Neural cell (in vitro differentiated cells): ENCODE measurements around the gene FGF11. TPM values are rescaled to one million over a fixed set of nuclear protein-coding genes. Genes with fewer than 3 reads are reported as not detected.

ENCODE experiments used
- H2AFZ ChIP-seq: fragments of 200-600, 300-800 bp; sonication (generic), shearing (Covaris generic); 2 replicates; pipeline ENCODE4 v1.6.0; 2014; ENCODE audit warnings: low read depth, mild to moderate bottlenecking, antibody characterized with exemption, low read length, moderate library complexity
- H3F3A ChIP-seq: fragments of 200-600 bp; shearing (Covaris generic); 2 replicates; pipeline ENCODE4 v1.6.1; 2016; ENCODE audit warnings: mild to moderate bottlenecking, moderate library complexity, mixed read lengths, antibody characterized with exemption, low read length; ENCODE audit not compliant: insufficient read depth, poor library complexity, severe bottlenecking
- H3K27ac ChIP-seq: fragments of 200-600, 300-800 bp; sonication (generic), shearing (Covaris generic); 2 replicates; pipeline ENCODE4 v1.5.1; 2014; ENCODE audit warnings: mild to moderate bottlenecking, low read length, moderate library complexity
- H3K27me3 ChIP-seq: fragments of 300-800, 200-600 bp; sonication (generic), shearing (Covaris generic); 2 replicates; pipeline ENCODE4 v1.6.0; 2014; ENCODE audit warnings: mild to moderate bottlenecking, low read depth, low read length, moderate library complexity; ENCODE audit not compliant: insufficient read depth
- H3K36me3 ChIP-seq: fragments of 300-800, 200-600 bp; sonication (generic), shearing (Covaris generic); 2 replicates; pipeline ENCODE4 v1.5.1; 2014; ENCODE audit warnings: mild to moderate bottlenecking, antibody characterized with exemption, low read length, moderate library complexity; ENCODE audit not compliant: insufficient read depth
- H3K4me2 ChIP-seq: fragments of 300-800, 200-600 bp; sonication (generic), shearing (Covaris generic); 2 replicates; pipeline ENCODE4 v1.6.0; 2014; ENCODE audit warnings: mild to moderate bottlenecking, low read length
- H3K4me3 ChIP-seq: fragments of 300-800, 200-600 bp; sonication (generic), shearing (Covaris generic); 2 replicates; pipeline ENCODE4 v1.5.1; 2014; ENCODE audit warnings: mild to moderate bottlenecking, low read length, moderate library complexity
- H3K79me2 ChIP-seq: fragments of 200-600 bp; shearing (Covaris generic); replicated peaks from 2 replicates; pipeline ENCODE4 v1.6.0; 2014; ENCODE audit warnings: mild to moderate bottlenecking, low read length, moderate library complexity; ENCODE audit not compliant: insufficient read depth
- H3K9ac ChIP-seq: fragments of 300-800, 200-600 bp; sonication (generic), shearing (Covaris generic); 2 replicates; pipeline ENCODE4 v1.6.1; 2016; ENCODE audit warnings: mild to moderate bottlenecking, low read length, mixed read lengths
- H3K9me2 ChIP-seq: fragments of 200-600 bp; shearing (Covaris generic); 2 replicates; pipeline ENCODE4 v1.6.1; 2016; ENCODE audit warnings: mild to moderate bottlenecking, low read length, mixed read lengths; ENCODE audit not compliant: insufficient read depth
- H3K9me3 ChIP-seq: fragments of 200-600, 300-800 bp; sonication (generic), shearing (Covaris generic); 2 replicates; pipeline ENCODE4 v1.6.1; 2016; ENCODE audit warnings: mild to moderate bottlenecking, mixed run types, low read length, moderate library complexity, mixed read lengths
- H4K20me1 ChIP-seq: fragments of 200-600 bp; shearing (Covaris generic); 2 replicates; pipeline ENCODE4 v1.6.1; 2016; ENCODE audit warnings: mild to moderate bottlenecking, mixed run types; ENCODE audit not compliant: insufficient read depth
- CTCF ChIP-seq: fragments of 450-650 bp; IDR thresholded peaks from 2 replicates; pipeline ENCODE4 v1.5.1; 2014; ENCODE audit warnings: antibody characterized with exemption, mild to moderate bottlenecking, moderate library complexity; ENCODE audit not compliant: poor library complexity, severe bottlenecking
- EP300 ChIP-seq: fragments of 450-650 bp; conservative IDR thresholded peaks from 2 replicates; pipeline ENCODE4 v1.6.1; 2014; ENCODE audit warnings: antibody characterized with exemption, mild to moderate bottlenecking, moderate library complexity; ENCODE audit not compliant: poor library complexity, severe bottlenecking
- EZH2 ChIP-seq: fragments of 200-600, 300-800 bp; shearing (Covaris generic), sonication (generic); IDR thresholded peaks from 2 replicates; pipeline ENCODE4 v1.6.1; 2014; ENCODE audit warnings: antibody characterized with exemption, low read length, borderline replicate concordance, mild to moderate bottlenecking; ENCODE audit not compliant: insufficient read depth, poor library complexity, severe bottlenecking
- MXI1 ChIP-seq: fragments of 450-650 bp; conservative IDR thresholded peaks from 2 replicates; pipeline ENCODE4 v1.6.1; 2014; ENCODE audit warnings: antibody characterized with exemption, mild to moderate bottlenecking; ENCODE audit not compliant: poor library complexity, severe bottlenecking
- POLR2AphosphoS5 ChIP-seq: IDR thresholded peaks from 2 replicates; pipeline ENCODE4 v1.6.1; 2012
- RAD21 ChIP-seq: fragments of 450-650 bp; conservative IDR thresholded peaks from 2 replicates; pipeline ENCODE4 v1.6.1; 2014; ENCODE audit warnings: antibody characterized with exemption, mild to moderate bottlenecking, moderate library complexity
- SMC3 ChIP-seq: fragments of 450-650 bp; conservative IDR thresholded peaks from 2 replicates; pipeline ENCODE4 v1.6.1; 2014; ENCODE audit warnings: antibody characterized with exemption, mild to moderate bottlenecking, moderate library complexity; ENCODE audit not compliant: poor library complexity
- TAF1 ChIP-seq: IDR thresholded peaks from 2 replicates; pipeline ENCODE4 v1.6.1; 2012; ENCODE audit warnings: low read depth
- polyA plus RNA-seq: library from polyadenylated mRNA; depleted of rRNA; stranded (reverse); fragments of >200 nt; gene quantifications from 2 replicates; pipeline ENCODE4 v1.2.3, GENCODE V29; 2014
- TF ChIP-seq, protein P1 (sequence below): IDR thresholded peaks from 2 replicates; pipeline ENCODE4 v1.6.1; 2012; ENCODE audit warnings: borderline replicate concordance

FGF11 gene
- polyA plus RNA-seq, 1 donor from 2014 or later, result 16.4 TPM

- Histone ChIP-seq H3K27me3 (peaks cover 43% of the 10 kb centered on the region), H3K36me3 (no peaks in the 10 kb centered on the region), H3F3A (peaks cover 4% of the 10 kb centered on the region), H3K27ac (peak overlapping the region; percentile 99), H3K4me3 (peak overlapping the region; percentile 85), H3K4me2 (peak overlapping the region; percentile 27), H2AFZ (no peak overlapping the region), H3K9me3 (no peaks in the 10 kb centered on the region), H4K20me1 (no peaks in the 10 kb centered on the region), H3K79me2 (no peaks in the 10 kb centered on the region), H3K9ac (peak overlapping the region; percentile 97), H3K9me2 (no peaks in the 10 kb centered on the region)
- TF ChIP-seq EZH2 (no peak), SMC3 (no peak), CTCF (no peak), MXI1 (no peak), RAD21 (no peak), EP300 (no peak), TAF1 (no peak), POLR2AphosphoS5 (no peak)
- TF ChIP-seq, protein P1, sequence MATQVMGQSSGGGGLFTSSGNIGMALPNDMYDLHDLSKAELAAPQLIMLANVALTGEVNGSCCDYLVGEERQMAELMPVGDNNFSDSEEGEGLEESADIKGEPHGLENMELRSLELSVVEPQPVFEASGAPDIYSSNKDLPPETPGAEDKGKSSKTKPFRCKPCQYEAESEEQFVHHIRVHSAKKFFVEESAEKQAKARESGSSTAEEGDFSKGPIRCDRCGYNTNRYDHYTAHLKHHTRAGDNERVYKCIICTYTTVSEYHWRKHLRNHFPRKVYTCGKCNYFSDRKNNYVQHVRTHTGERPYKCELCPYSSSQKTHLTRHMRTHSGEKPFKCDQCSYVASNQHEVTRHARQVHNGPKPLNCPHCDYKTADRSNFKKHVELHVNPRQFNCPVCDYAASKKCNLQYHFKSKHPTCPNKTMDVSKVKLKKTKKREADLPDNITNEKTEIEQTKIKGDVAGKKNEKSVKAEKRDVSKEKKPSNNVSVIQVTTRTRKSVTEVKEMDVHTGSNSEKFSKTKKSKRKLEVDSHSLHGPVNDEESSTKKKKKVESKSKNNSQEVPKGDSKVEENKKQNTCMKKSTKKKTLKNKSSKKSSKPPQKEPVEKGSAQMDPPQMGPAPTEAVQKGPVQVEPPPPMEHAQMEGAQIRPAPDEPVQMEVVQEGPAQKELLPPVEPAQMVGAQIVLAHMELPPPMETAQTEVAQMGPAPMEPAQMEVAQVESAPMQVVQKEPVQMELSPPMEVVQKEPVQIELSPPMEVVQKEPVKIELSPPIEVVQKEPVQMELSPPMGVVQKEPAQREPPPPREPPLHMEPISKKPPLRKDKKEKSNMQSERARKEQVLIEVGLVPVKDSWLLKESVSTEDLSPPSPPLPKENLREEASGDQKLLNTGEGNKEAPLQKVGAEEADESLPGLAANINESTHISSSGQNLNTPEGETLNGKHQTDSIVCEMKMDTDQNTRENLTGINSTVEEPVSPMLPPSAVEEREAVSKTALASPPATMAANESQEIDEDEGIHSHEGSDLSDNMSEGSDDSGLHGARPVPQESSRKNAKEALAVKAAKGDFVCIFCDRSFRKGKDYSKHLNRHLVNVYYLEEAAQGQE, result no peak
Measured at GRCh38 chr17:7438656-7439460, 454 bp upstream of the FGF11 start.

DNA sequence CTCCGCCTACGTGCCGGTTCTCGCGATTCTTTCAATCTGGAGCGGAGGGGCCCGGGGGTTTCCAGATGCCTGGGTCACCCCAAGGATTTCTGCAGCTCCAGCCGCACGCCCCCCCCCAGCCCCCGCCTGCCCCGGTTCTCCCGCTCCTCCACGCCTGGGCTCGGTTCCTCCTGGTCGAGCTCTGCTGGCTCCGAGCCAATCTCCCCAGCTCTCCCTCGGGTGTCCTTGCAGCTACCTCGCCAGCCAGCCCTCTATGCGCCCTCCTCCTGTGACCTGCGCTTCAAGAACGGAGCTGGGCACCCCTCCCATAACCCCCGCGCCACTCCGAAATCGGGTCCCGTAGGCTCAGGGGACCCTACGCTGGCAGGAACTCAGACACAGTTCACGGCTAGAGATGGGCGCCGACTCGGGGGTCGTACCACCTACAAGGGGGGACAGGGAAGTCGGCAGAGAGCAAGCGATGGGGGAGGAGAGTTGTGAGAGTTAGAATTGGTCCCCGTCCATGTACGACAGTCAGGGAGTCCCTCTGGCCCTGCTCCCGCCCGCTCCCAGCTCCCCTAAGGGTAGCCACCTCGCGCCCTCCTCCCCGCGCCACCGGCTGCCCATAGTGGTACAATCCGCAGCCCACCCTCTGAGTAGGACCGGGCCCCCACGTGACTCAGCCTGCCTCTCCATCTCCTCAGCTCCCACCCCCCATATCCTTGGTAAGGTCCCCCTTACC lies 961 bp downstream of the FGF11 start:
- Histone ChIP-seq H3F3A (peaks cover 4% of the 10 kb centered on the region), H3K9ac (peak overlapping the region; percentile 97), H4K20me1 (no peaks in the 10 kb centered on the region), H3K4me3 (peak overlapping the region; percentile 85), H3K36me3 (no peaks in the 10 kb centered on the region), H3K9me2 (no peaks in the 10 kb centered on the region), H3K27me3 (peaks cover 40% of the 10 kb centered on the region), H2AFZ (peak overlapping the region; percentile 47), H3K79me2 (no peaks in the 10 kb centered on the region), H3K4me2 (peak overlapping the region; percentile 89), H3K27ac (peak overlapping the region; percentile 99), H3K9me3 (no peaks in the 10 kb centered on the region)
- peak; percentile 30 for TF ChIP-seq EP300
- TF ChIP-seq RAD21, result no peak
- TF ChIP-seq, protein P1, result peak; percentile 75
- TF ChIP-seq POLR2AphosphoS5, result peak; percentile 86
- TF ChIP-seq TAF1, result peak; percentile 93
